ENCODE measurements around the gene FAM53B.

GRCh38 chr10:124665980-124666379 lies 78.2 kb downstream of the FAM53B start:
- TF ChIP-seq POLR2AphosphoS5 (IDR thresholded peaks at IDR 0.05) (no peak), EP300 (IDR thresholded peaks at IDR 0.05) (no peak), CTCF (IDR thresholded peaks at IDR 0.05) (no peak), POLR2A (IDR thresholded peaks at IDR 0.05) (no peak)
